MM.1S (cell line): Measurements from ENCODE around the gene ANTXR1.

Experiments used
- DNase-seq: peaks from one replicate; pipeline ENCODE4 v3.0.0-alpha.2; 2015
- H2AFZ ChIP-seq: fragments of 300-600 bp; sonication (generic); 2 replicates; pipeline ENCODE4 v1.6.0; 2016; ENCODE audit warnings: antibody characterized with exemption, low read length
- H3F3A ChIP-seq: fragments of 300-600 bp; sonication (generic); 2 replicates; pipeline ENCODE4 v1.6.1; 2016; ENCODE audit warnings: mild to moderate bottlenecking, antibody characterized with exemption, low read length, moderate library complexity, mixed read lengths; ENCODE audit not compliant: insufficient read depth
- H3K27ac ChIP-seq: fragments of 300-600 bp; sonication (generic); 2 replicates; pipeline ENCODE4 v1.5.1; 2016; ENCODE audit warnings: mild to moderate bottlenecking, low read length
- H3K27me3 ChIP-seq: fragments of 300-600 bp; sonication (generic); replicated peaks from 2 replicates; pipeline ENCODE4 v1.6.0; 2016; ENCODE audit warnings: low read length; ENCODE audit not compliant: insufficient read depth
- H3K36me3 ChIP-seq: fragments of 300-600 bp; sonication (generic); replicated peaks from 2 replicates; pipeline ENCODE4 v1.6.1; 2016; ENCODE audit warnings: mild to moderate bottlenecking, low read length, mixed read lengths; ENCODE audit not compliant: insufficient read depth
- H3K4me1 ChIP-seq: fragments of 300-600 bp; sonication (generic); 2 replicates; pipeline ENCODE4 v1.6.1; 2016; ENCODE audit warnings: low read length, mixed read lengths
- H3K4me2 ChIP-seq: fragments of 300-600 bp; sonication (generic); 2 replicates; pipeline ENCODE4 v1.6.0; 2016; ENCODE audit warnings: low read depth, low read length
- H3K4me3 ChIP-seq: fragments of 300-600 bp; sonication (generic); 2 replicates; pipeline ENCODE4 v1.5.1; 2016; ENCODE audit warnings: low read length, mixed read lengths
- H3K79me2 ChIP-seq: fragments of 300-600 bp; sonication (generic); 2 replicates; pipeline ENCODE4 v1.6.1; 2016; ENCODE audit warnings: mixed run types, low read length, mixed read lengths
- H3K9ac ChIP-seq: fragments of 300-600 bp; sonication (generic); 2 replicates; pipeline ENCODE4 v1.6.1; 2016; ENCODE audit warnings: low read length, mixed read lengths
- H3K9me2 ChIP-seq: fragments of 300-600 bp; sonication (generic); replicated peaks from 2 replicates; pipeline ENCODE4 v1.6.1; 2016; ENCODE audit warnings: mild to moderate bottlenecking, low read length, mixed read lengths; ENCODE audit not compliant: insufficient read depth
- H3K9me3 ChIP-seq: fragments of 300-600 bp; sonication (generic); replicated peaks from 2 replicates; pipeline ENCODE4 v1.6.1; 2016; ENCODE audit warnings: mild to moderate bottlenecking, low read length, mixed read lengths; ENCODE audit not compliant: insufficient read depth
- H4K20me1 ChIP-seq: fragments of 300-600 bp; sonication (generic); 2 replicates; pipeline ENCODE4 v1.6.1; 2016; ENCODE audit warnings: mild to moderate bottlenecking, low read length, moderate library complexity, mixed read lengths; ENCODE audit not compliant: insufficient read depth
- EZH2 ChIP-seq: fragments of 300-600 bp; sonication (generic); optimal IDR thresholded peaks from 2 replicates; pipeline ENCODE3; 2017; ENCODE audit warnings: low read depth, mild to moderate bottlenecking, antibody characterized with exemption, low read length, mixed read lengths
- EZH2phosphoT487 ChIP-seq: fragments of 300-600 bp; sonication (generic); IDR thresholded peaks from 2 replicates; pipeline ENCODE4 v1.6.1; 2018; ENCODE audit warnings: antibody characterized with exemption, low read length
- TF ChIP-seq, protein P1 (sequence below): fragments of 300-600 bp; sonication (generic); IDR thresholded peaks from 2 replicates; pipeline ENCODE4 v1.5.1; 2016; ENCODE audit warnings: antibody characterized with exemption, low read length, mixed read lengths

ANTXR1 gene

DNA sequence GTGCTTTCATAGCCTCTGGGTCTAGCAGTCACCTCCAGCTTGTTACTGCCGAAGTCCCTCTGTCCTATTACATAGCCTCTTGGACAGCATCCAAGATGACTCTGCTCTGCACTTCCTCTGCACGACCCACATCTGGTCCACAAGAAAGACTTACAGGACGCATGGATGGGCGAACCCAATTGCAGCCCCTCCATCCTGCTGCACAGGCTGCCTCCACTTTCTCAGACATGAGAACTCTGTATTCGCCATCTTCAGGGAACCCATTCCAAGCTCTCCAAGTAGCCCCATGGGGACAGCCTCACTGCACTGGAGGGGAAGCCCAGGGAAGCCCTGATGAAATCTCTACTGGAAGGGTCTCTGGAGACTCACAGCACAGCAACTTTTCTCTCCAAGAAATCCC, 201.9 kb downstream of the ANTXR1 start:
- Histone ChIP-seq H3K4me3 (no peak overlapping the region), H3K36me3 (no peaks in the 10 kb centered on the region), H3K27me3 (no peaks in the 10 kb centered on the region), H4K20me1 (no peaks in the 10 kb centered on the region), H3K4me1 (no peaks in the 10 kb centered on the region), H3K4me2 (no peak overlapping the region), H3K9ac (no peak overlapping the region), H3K9me3 (no peaks in the 10 kb centered on the region), H3F3A (no peaks in the 10 kb centered on the region), H2AFZ (no peak overlapping the region), H3K79me2 (no peaks in the 10 kb centered on the region), H3K27ac (no peak overlapping the region), H3K9me2 (no peaks in the 10 kb centered on the region)
- TF ChIP-seq EZH2phosphoT487: no peak
- TF ChIP-seq, protein P1, sequence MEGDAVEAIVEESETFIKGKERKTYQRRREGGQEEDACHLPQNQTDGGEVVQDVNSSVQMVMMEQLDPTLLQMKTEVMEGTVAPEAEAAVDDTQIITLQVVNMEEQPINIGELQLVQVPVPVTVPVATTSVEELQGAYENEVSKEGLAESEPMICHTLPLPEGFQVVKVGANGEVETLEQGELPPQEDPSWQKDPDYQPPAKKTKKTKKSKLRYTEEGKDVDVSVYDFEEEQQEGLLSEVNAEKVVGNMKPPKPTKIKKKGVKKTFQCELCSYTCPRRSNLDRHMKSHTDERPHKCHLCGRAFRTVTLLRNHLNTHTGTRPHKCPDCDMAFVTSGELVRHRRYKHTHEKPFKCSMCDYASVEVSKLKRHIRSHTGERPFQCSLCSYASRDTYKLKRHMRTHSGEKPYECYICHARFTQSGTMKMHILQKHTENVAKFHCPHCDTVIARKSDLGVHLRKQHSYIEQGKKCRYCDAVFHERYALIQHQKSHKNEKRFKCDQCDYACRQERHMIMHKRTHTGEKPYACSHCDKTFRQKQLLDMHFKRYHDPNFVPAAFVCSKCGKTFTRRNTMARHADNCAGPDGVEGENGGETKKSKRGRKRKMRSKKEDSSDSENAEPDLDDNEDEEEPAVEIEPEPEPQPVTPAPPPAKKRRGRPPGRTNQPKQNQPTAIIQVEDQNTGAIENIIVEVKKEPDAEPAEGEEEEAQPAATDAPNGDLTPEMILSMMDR: no peak
- TF ChIP-seq EZH2: no peak
- no peak for DNase-seq

GRCh38 chr2:69216535-69217332, 203.8 kb downstream of the ANTXR1 start:
- Histone ChIP-seq H4K20me1 (no peaks in the 10 kb centered on the region), H3K79me2 (no peaks in the 10 kb centered on the region), H3K9me3 (no peaks in the 10 kb centered on the region), H3K4me2 (no peak overlapping the region), H3F3A (no peaks in the 10 kb centered on the region), H3K9me2 (no peaks in the 10 kb centered on the region), H3K9ac (no peak overlapping the region), H3K27ac (no peak overlapping the region), H3K4me1 (no peaks in the 10 kb centered on the region), H3K4me3 (no peak overlapping the region), H3K36me3 (no peaks in the 10 kb centered on the region), H3K27me3 (no peaks in the 10 kb centered on the region), H2AFZ (no peak overlapping the region)
- TF ChIP-seq EZH2: no peak
- TF ChIP-seq, protein P1: no peak
- TF ChIP-seq EZH2phosphoT487: no peak
- no peak for DNase-seq

DNA sequence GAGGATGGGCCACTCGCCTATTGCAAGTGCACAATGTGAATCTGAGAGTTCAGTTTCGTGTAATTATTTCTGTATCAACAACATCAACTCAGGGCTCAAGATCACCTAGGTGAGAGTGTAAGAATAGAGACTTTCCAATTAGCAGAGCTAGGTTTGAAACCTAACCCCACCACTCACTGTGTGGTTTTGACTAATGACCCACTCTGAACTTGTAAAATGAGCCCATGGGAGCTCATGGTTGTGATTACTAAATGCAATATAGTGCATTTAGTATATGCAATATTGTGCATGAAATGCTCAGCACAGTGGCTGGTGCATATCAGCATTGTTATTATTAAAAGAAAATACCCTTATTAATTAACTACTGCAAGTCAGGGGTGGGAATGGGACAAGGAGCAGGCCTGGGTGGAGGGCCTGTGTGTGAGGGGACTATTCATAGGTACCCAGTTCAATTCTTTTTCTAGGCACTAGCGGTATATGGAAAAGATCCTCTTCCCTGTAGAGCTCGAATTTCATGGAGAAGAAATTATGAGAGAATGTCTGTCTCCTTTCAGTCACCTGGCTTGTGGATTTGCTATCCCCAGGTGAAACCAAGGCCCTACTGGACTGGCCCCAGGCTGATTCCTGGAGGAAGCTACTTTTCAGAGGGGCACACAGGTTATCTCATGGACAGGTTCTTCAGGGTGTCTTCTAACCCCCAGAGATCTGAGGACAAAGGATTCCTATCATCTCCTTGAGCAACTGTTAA, 204.5 kb downstream of the ANTXR1 start:
- no peaks in the 10 kb centered on the region for H3F3A ChIP-seq
- no peaks in the 10 kb centered on the region for H4K20me1 ChIP-seq
- H3K4me3 ChIP-seq: no peak overlapping the region
- no peak overlapping the region for H3K9ac ChIP-seq
- H3K36me3 ChIP-seq: no peaks in the 10 kb centered on the region
- no peak for DNase-seq
- no peak overlapping the region for H3K27ac ChIP-seq
- no peaks in the 10 kb centered on the region for H3K27me3 ChIP-seq
- TF ChIP-seq, protein P1: no peak
- no peak for TF ChIP-seq EZH2
- TF ChIP-seq EZH2phosphoT487: no peak
- no peaks in the 10 kb centered on the region for H3K4me1 ChIP-seq
- no peaks in the 10 kb centered on the region for H3K79me2 ChIP-seq
- H2AFZ ChIP-seq: no peak overlapping the region
- H3K4me2 ChIP-seq: no peak overlapping the region
- H3K9me3 ChIP-seq: no peaks in the 10 kb centered on the region
- no peaks in the 10 kb centered on the region for H3K9me2 ChIP-seq
